Right lobe of liver (tissue), 6 donors: ENCODE results near the gene VIPR1. TPM values are rescaled to one million over a fixed set of nuclear protein-coding genes. Genes with fewer than 3 reads are reported as not detected.

Experiments
- ATAC-seq, 4 donors: fragments of 200-7000 bp; cut with Tn5 transposase; one replicate each; pipeline ENCODE4 v1.9.1; 2020; ENCODE audit warnings: mild to moderate bottlenecking in 4 of 4, moderate library complexity in 4 of 4
- DNase-seq, 3 donors: peaks; one replicate each; pipeline ENCODE4 v3.0.0-alpha.2; 2020
- H3K27ac ChIP-seq, 3 donors: fragments of 200-600 bp; one replicate each; pipeline ENCODE4 v1.8.0; 2022
- H3K27me3 ChIP-seq, 2 donors: fragments of 200-600 bp; one replicate each; pipeline ENCODE4 v1.8.0; 2022
- H3K36me3 ChIP-seq, 4 donors: fragments of 200-600 bp; sonication (generic) in 1 of 4; one replicate each; pipeline versions ENCODE4 v1.5.1 to v1.8.0; 2017 to 2022; ENCODE audit warnings: control low read depth in 1 of 4
- H3K4me1 ChIP-seq, 4 donors: fragments of 200-600 bp; sonication (generic) in 1 of 4; one replicate each; pipeline versions ENCODE4 v1.5.1 to v1.8.0; 2017 to 2022; ENCODE audit warnings: control low read depth in 1 of 4
- H3K4me3 ChIP-seq, 3 donors: fragments of 200-600 bp; one replicate each; pipeline ENCODE4 v1.8.0; 2022
- H3K9me3 ChIP-seq, 4 donors: fragments of 200-600 bp; sonication (generic) in 1 of 4; one replicate each; pipeline versions ENCODE4 v1.5.1 to v1.8.0; 2017 to 2022; ENCODE audit warnings: control low read depth in 1 of 4
- CTCF ChIP-seq, 4 donors: fragments of 200-600 bp in 3 of 4; fragments of 450-650 bp in 1 of 4; IDR thresholded peaks; one replicate each; pipeline versions ENCODE4 v1.5.1 to v1.8.0; 2016 to 2022; ENCODE audit warnings: antibody characterized with exemption in 4 of 4, mild to moderate bottlenecking in 2 of 4
- POLR2A ChIP-seq: fragments of 450-650 bp; IDR thresholded peaks from one replicate; pipeline ENCODE4 v1.6.1; 2017; ENCODE audit warnings: antibody characterized with exemption, mild to moderate bottlenecking
- WGBS: methylation state at CpG from one replicate; pipeline ENCODE4 v1.1.6; 2018; ENCODE audit warnings: low coverage, low lambda C conversion rate; ENCODE audit not compliant: insufficient coverage; ENCODE audit errors: missing lambda C conversion rate; 5-methylcytosine and 5-hydroxymethylcytosine counted together
- intact Hi-C, 2 donors: fragments of 100-400 bp; cut with DNase I; formaldehyde crosslinking; loops; one replicate each; pipeline versions ENCODE4 v1.11.2 to v1.14.1; 2022
- total RNA-seq, 6 experiments: library from RNA; depleted of rRNA in 2 of 6; stranded (reverse); fragments of >200 nt in 2 of 6; fragmentation: NEBNext Ultra II Directional in 3 of 6; extraction: Animal tissue kit (Norgen Biotek cat#: 25700) in 3 of 6; gene quantifications; one replicate each; pipeline versions ENCODE4 v1.1.0 to v1.2.4, GENCODE V29; 2016 to 2023
- donor health status: DM: no; HTN: yes; CAD: no.
- donor health status: DM: no; HTN: no; CAD: no.
- donor health status: DM: no; HTN: no; CAD: no.
- donor health status: DM: no; HTN: yes; CAD: no.
- donor health status: DM: no; HTN: yes; CAD: no.

Gene VIPR1
- total RNA-seq, 6 experiments from 2014 or later = 1.9 to 34.5 (median 18.2) TPM

DNA sequence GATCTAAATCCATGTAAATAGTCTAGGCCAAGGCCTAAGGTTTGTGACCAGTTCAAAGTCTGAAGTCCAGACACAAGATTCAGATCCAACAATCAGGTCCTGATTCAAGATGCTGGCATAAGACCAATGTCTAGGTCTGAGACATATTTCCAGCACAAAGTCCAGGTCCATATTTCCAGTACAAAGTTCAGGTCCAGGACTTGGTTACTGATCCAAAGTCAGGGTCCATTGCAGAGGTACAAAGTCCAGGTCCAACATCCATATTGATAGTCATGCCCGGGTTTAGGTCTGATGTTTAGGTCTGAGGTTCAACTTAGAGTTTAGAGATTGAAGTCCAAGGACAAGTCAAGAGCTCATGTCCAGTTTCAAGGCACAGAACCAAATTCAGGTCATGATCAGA lies 39.4 kb upstream of the VIPR1 start:
- no peak for ATAC-seq
- Histone ChIP-seq H3K9me3 (no peaks in the 10 kb centered on the region), H3K36me3 (no peaks in the 10 kb centered on the region), H3K4me3 (no peak overlapping the region), H3K27ac (no peak overlapping the region), H3K4me1 (no peaks in the 10 kb centered on the region), H3K27me3 (no peaks in the 10 kb centered on the region)
- TF ChIP-seq POLR2A (no peak), CTCF (IDR thresholded peaks at IDR 0.05) (no peak)
- intact Hi-C loops = no loop called here
- WGBS = 24% methylated on average over 1 of the region's 1 CpG
- no peak for DNase-seq

DNA sequence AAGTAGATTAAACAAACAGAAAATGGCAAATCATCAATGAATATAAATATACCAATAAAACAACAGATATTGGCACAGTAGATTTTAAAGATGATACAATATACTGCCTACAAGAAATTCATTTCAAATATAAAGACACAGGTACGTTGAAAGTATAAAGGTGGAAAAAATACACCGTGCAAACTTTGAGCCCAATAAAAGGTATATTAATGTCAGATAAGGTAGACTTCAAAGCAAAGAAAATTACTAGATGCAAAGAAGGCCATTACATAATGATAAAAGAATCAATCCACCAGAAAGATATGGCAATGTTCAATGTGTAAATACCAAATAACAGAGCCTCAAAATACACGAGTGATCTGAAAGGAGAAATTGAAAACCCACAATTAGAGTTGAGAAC lies 34.3 kb upstream of the VIPR1 start:
- DNase-seq (no peak), ATAC-seq (no peak)
- TF ChIP-seq CTCF (IDR thresholded peaks at IDR 0.05) (no peak), POLR2A (no peak)
- Histone ChIP-seq H3K4me1 (no peaks in the 10 kb centered on the region), H3K36me3 (no peaks in the 10 kb centered on the region), H3K27ac (no peak overlapping the region), H3K4me3 (no peak overlapping the region), H3K9me3 (no peaks in the 10 kb centered on the region), H3K27me3 (no peaks in the 10 kb centered on the region)
- 66% methylated on average over 3 of the region's 3 CpGs for whole genome bisulfite sequencing
- intact Hi-C loops = no loop called here

DNA sequence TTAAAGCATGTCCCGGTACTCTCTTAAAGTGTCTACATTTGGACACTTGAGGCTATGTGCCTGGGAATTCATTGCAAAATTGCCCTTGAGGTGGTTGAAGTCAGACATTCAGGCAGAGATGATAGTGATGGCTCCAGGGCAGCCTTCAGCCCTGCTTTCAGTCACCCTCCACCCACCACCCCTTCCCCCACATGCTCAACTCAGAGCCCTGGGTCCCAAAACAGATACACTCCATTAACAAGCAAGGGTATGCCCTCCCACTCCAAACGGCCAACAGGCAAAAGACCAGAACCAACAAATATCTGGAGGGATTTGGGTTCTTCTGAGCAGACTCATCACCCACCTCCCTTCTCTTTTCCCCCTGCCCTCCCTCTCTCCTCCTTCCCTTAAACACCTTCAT lies 29.9 kb upstream of the VIPR1 start:
- Histone ChIP-seq H3K27me3 (no peaks in the 10 kb centered on the region), H3K9me3 (no peaks in the 10 kb centered on the region), H3K4me3 (no peak overlapping the region), H3K36me3 (no peaks in the 10 kb centered on the region), H3K27ac (no peak overlapping the region), H3K4me1 (no peaks in the 10 kb centered on the region)
- TF ChIP-seq POLR2A (no peak), CTCF (IDR thresholded peaks at IDR 0.05) (no peak)
- ATAC-seq (no peak), DNase-seq (no peak)
- WGBS = 54% methylated on average over 2 of the region's 2 CpGs
- intact Hi-C loops = no loop called here

DNA sequence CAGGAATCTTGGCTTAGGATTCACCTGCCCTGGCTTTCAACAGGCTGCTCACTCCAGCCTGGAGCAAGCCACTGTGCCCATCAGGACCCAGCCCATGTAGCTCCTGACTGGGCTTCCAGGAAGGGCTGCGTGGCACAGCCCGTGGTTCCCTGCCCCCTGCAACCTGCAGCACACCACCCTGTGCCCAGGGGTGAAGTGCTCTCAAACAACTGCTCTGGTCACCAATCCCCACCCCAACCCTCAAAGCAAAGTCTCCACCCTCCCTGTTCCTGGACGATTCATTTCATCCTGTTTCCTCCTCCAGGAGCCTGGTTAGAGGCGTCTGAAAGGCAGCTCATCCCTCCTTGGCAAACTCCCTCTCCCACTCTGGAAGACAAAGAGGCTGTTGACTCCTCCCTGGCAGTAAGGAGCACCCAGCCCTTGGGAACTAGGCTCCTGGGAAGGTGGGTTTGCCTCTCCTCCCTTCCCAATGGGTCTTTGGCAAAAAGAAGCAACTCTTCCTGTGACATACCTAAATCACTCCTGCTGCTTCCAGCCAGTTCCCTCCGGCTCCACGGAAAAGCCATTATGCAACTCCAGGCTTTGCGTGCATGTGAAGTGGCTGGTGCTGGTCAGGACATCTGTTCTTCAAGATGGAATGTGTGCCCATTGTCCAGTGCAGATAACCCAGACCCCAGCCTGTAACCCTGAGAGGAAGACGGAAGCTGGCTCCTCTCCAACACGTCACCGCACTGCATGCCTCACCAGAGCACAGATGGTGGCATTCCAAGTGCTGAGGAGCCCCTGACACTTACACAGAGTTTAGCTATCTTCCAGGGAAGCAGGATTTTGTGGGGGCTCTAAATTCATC lies 29.1 kb upstream of the VIPR1 start:
- Histone ChIP-seq H3K9me3 (no peaks in the 10 kb centered on the region), H3K4me1 (no peaks in the 10 kb centered on the region), H3K4me3 (no peak overlapping the region), H3K27ac (no peak overlapping the region), H3K36me3 (no peaks in the 10 kb centered on the region), H3K27me3 (no peaks in the 10 kb centered on the region)
- TF ChIP-seq CTCF (IDR thresholded peaks at IDR 0.05) (no peak), POLR2A (no peak)
- ATAC-seq (peak; percentile 45 to 56 (median 54)), DNase-seq (no peak)
- WGBS = 44% methylated on average over 8 of the region's 10 CpGs
- intact Hi-C loops = no loop called here
